ENCODE data around the gene ECHS1.

DNA sequence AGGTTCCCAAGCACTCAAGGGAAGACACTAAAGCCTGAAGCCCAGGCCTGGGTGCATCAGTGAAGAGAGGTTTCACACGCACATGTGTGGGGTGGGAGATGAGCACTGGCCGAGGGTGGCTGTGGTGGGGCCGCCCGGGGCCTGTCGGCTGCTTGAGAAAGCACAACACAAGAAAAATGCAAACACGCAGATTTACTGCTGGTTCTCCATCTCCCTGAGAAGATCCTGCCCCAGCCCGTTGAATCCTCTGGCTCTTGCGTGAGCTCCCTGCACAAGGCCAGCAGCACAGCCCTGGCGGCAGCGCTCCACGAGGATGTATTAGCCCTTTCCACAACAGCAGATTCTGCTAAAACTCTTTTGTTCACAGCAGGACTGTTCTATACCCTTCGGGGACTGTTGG is 58.2 kb downstream of the ECHS1 start:
- TF ChIP-seq EP300 (conservative IDR thresholded peaks at IDR 0.05; ENCODE audit: poor library complexity, severe bottlenecking) (no peak), POLR2AphosphoS5 (IDR thresholded peaks at IDR 0.05) (no peak), SMC3 (conservative IDR thresholded peaks at IDR 0.05; ENCODE audit: poor library complexity) (no peak), RAD21 (conservative IDR thresholded peaks at IDR 0.05) (no peak), TAF1 (IDR thresholded peaks at IDR 0.05; ENCODE audit: low read depth) (no peak), EZH2 (IDR thresholded peaks at IDR 0.05; ENCODE audit: borderline replicate concordance, insufficient read depth, low read length, poor library complexity, severe bottlenecking) (no peak), MXI1 (conservative IDR thresholded peaks at IDR 0.05; ENCODE audit: poor library complexity, severe bottlenecking) (no peak)
- TF ChIP-seq, protein P1, sequence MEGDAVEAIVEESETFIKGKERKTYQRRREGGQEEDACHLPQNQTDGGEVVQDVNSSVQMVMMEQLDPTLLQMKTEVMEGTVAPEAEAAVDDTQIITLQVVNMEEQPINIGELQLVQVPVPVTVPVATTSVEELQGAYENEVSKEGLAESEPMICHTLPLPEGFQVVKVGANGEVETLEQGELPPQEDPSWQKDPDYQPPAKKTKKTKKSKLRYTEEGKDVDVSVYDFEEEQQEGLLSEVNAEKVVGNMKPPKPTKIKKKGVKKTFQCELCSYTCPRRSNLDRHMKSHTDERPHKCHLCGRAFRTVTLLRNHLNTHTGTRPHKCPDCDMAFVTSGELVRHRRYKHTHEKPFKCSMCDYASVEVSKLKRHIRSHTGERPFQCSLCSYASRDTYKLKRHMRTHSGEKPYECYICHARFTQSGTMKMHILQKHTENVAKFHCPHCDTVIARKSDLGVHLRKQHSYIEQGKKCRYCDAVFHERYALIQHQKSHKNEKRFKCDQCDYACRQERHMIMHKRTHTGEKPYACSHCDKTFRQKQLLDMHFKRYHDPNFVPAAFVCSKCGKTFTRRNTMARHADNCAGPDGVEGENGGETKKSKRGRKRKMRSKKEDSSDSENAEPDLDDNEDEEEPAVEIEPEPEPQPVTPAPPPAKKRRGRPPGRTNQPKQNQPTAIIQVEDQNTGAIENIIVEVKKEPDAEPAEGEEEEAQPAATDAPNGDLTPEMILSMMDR (IDR thresholded peaks at IDR 0.05; ENCODE audit: poor library complexity, severe bottlenecking): no peak
- TF ChIP-seq, protein P2, sequence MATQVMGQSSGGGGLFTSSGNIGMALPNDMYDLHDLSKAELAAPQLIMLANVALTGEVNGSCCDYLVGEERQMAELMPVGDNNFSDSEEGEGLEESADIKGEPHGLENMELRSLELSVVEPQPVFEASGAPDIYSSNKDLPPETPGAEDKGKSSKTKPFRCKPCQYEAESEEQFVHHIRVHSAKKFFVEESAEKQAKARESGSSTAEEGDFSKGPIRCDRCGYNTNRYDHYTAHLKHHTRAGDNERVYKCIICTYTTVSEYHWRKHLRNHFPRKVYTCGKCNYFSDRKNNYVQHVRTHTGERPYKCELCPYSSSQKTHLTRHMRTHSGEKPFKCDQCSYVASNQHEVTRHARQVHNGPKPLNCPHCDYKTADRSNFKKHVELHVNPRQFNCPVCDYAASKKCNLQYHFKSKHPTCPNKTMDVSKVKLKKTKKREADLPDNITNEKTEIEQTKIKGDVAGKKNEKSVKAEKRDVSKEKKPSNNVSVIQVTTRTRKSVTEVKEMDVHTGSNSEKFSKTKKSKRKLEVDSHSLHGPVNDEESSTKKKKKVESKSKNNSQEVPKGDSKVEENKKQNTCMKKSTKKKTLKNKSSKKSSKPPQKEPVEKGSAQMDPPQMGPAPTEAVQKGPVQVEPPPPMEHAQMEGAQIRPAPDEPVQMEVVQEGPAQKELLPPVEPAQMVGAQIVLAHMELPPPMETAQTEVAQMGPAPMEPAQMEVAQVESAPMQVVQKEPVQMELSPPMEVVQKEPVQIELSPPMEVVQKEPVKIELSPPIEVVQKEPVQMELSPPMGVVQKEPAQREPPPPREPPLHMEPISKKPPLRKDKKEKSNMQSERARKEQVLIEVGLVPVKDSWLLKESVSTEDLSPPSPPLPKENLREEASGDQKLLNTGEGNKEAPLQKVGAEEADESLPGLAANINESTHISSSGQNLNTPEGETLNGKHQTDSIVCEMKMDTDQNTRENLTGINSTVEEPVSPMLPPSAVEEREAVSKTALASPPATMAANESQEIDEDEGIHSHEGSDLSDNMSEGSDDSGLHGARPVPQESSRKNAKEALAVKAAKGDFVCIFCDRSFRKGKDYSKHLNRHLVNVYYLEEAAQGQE (IDR thresholded peaks at IDR 0.05; ENCODE audit: borderline replicate concordance): no peak

Data from neural cell (in vitro differentiated cells).